ENCODE data around the gene ACTN1.

DNA sequence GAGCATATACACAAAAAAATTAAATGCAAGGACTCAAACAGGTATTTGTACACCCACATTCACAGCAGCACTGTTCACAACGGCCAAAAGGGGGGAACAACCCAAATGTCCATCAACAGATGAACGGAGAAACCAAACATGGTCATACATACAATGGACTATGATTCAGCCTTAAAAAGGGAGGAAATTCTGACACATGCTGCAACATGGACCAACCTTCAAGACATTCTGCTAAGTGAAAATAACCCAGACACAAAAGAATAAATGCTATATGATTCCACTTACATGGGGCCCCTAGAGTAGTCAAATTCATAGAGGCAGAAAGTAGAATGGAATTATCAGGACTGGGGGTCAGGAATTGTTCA, 29.5 kb downstream of the ACTN1 start:
- TF ChIP-seq, protein P1, sequence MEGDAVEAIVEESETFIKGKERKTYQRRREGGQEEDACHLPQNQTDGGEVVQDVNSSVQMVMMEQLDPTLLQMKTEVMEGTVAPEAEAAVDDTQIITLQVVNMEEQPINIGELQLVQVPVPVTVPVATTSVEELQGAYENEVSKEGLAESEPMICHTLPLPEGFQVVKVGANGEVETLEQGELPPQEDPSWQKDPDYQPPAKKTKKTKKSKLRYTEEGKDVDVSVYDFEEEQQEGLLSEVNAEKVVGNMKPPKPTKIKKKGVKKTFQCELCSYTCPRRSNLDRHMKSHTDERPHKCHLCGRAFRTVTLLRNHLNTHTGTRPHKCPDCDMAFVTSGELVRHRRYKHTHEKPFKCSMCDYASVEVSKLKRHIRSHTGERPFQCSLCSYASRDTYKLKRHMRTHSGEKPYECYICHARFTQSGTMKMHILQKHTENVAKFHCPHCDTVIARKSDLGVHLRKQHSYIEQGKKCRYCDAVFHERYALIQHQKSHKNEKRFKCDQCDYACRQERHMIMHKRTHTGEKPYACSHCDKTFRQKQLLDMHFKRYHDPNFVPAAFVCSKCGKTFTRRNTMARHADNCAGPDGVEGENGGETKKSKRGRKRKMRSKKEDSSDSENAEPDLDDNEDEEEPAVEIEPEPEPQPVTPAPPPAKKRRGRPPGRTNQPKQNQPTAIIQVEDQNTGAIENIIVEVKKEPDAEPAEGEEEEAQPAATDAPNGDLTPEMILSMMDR (IDR thresholded peaks at IDR 0.05): no peak
- no peak for TF ChIP-seq POLR2AphosphoS5 (IDR thresholded peaks at IDR 0.05)

Data from suprapubic skin (tissue), 3 donors.